NCI-H1436 treated with DMSO at 0.1 percent for 48 hours (cell line): ENCODE results near the gene SEMA3A.
"Not testable (repeated sequence)": the region's sequence is repeated elsewhere in the genome, so short reads cannot be mapped to it uniquely, and the experiment has no call there.

Experiments
- DNase-seq: peaks from one replicate; lab custom pipeline; 2025; lab: John Stamatoyannopoulos, UW

SEMA3A gene

DNA sequence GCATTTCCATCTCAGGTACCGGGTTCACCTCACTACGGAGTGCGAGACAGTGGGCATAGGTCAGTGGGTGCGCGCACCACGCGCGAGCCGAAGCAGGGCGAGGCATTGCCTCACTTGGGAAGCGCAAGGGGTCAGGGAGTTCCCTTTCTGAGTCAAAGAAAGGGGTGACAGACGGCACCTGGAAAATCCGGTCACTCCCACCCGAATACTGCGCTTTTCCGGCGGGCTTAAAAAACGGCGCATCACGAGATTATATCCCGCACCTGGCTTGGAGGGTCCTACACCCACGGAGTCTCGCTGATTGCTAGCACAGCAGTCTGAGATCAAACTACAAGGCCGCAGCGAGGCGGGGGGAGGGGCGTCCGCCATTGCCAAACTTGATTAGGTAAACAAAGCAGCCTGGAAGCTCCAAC lies 132.1 kb downstream of the SEMA3A start:
- DNase-seq = not testable (repeated sequence)

DNA sequence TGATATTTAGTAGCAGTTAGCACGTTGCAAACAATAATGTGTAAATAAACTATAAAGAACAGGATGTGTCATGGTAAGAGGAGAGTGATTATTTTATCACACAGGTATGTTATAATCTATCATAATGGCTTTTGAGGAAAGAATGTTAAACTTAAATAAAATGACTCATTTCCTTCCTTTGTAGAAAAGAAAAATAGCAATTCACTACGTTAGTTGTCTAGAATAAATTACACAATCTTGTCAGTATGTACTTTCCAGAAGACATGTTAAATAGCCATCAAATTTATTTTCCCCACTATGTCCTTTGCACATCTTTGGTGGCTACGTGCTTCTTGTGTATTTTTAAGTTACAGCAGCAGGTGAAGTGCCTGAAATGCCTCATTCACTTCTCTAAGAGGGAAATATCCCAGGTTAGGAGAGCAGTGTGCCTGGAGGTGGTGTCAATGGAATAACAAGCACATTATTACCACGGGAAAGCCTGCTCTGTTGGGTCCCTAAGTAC lies 133.8 kb downstream of the SEMA3A start:
- no peak for DNase-seq

DNA sequence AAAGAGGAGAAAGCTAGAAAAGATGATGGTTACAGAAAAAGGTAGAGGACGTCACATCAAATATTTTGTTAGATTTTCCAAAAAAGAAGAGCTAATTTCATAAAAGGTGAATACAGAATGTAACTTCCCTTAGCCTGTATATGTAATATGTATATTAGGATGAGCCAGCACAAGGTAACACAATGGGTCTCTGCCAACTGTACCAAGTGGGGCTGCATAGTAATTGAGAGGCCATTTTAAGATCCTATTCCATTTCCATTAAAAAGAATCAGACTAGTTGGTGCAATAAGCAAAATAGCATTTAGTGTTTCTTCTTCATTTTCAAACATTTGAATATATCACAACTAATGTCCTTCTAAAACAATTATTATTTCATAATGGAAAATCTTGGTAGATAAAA lies 134.6 kb downstream of the SEMA3A start:
- DNase-seq = no peak

DNA sequence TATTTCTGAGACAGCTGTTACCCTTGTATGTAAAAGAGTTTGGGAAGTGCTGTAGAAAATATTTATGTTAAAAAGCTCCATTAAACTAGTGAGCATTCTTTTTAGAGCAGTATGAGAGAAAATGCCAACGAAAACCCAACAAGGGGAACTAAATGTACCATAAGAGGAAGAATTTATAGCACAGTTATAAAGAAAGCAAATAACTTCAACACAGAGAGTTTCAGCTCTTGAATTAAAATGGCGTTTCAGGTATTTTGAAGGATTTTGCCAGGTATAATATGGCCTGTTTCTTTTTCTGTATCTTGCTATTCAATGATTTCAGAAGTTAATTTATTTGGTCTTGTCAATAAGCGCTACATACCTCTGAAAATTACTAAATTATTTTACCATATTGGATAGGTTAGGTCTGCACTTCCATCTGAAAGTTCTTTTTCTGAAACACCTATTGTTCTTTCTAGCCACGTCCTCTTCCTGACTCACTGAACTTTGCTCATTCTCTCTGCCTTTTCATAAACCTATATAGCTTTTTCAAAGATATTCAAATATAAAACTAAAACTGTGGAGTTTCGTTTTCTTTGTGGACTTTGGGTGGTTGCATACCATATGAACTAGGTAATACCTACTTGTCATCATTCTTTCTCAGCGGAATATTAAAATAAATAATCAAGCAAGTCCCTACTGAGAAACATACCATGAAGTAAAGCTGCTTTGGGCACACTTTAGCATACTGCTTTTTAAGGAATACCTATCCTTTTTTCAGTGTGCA lies 136.1 kb downstream of the SEMA3A start:
- no peak for DNase-seq

DNA sequence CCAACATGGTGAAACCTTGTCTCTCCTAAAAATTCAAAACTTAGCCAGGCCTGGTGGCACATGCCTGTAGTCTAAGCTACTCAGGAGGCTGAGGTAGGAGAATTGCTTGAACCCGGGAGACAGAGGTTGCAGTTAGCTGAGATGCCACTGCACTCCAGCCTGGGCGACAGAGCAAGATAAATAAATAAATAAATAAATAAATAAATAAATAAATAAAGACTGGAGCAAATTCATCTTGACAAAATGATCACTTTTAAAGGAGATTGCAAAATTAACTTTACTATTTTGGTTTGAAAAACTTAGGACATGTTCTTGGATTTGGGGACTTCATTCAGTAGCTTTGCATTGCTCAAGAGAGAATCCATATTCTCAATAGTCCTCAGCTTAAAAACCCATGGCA lies 137.0 kb downstream of the SEMA3A start:
- no peak for DNase-seq

DNA sequence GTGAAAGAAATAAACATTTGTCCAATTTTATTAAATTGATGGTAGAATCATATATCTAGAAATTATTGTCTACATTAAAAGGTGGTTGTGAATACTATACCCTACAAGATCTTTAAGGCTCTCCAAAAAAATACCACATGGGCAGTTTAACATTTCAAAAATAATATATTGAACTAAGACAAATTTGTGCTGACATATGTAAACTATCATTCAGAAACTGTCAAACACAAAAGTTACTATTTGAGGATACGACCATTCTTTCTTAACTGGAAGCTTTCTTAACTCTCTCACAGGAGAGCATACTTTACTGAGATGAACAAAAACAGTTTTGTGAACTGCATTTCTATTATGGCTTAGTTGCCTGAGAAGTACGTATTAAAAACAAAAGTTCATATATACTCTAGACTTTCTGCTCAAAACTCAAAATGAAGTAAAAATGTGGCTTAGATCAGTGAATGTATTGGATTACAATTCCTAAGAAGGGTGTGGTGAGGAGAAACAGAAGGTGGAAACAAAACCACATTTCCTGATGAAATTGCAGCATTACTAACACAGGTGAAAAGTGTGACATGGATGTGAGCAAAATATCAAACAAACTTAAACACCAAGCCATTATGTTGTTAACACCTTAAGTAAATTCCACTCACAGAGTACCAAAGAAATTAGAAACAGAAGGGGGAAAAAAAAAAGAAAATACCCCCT lies 138.5 kb downstream of the SEMA3A start:
- DNase-seq = no peak

DNA sequence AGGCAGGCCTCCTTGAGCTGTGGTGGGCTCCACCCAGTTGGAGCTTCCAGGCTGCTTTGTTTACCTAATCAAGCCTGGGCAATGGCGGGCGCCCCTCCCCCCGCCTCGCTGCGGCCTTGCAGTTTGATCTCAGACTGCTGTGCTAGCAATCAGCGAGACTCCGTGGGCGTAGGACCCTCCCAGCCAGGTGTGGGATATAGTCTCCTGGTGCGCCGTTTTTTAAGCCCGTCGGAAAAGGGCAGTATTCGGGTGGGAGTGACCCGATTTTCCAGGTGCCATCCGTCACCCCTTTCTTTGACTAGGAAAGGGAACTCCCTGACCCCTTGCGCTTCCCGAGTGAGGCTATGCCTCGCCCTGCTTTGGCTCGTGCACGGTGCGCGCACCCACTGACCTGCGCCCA lies 139.4 kb downstream of the SEMA3A start:
- DNase-seq = not testable (repeated sequence)

DNA sequence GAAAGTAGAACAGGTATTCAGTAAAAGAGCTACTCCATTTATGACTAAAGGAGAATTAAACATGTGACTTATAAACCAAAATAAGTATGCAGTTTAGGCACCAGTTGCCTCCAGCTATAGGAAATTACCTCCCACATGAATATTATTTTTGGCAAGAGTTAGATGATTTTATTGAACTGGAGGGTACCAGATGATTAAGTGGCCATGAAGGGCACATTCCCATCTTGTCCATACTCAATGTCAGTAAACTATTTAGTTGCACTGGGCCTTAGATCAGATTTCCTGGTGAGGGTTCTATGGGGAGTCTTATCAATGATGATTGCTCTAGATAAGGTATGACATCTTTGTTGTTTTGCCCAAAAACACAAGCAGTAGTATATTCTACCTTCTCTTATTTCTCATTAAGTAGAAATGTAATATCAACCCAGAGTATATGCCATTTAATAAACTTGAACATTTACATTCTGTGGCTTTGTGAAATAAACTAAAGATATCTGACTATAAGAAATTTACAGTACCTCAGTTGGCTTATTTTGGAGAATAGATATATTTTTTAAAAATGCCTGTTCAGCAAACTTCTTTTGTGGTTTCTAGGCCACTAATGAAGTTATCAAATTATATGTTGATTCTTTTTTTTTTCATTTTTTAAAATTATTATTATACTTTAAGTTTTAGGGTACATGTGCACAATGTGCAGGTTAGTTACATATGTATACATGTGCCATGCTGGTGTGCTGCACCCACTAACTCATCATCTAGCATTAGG lies 145.3 kb downstream of the SEMA3A start:
- DNase-seq = no peak

DNA sequence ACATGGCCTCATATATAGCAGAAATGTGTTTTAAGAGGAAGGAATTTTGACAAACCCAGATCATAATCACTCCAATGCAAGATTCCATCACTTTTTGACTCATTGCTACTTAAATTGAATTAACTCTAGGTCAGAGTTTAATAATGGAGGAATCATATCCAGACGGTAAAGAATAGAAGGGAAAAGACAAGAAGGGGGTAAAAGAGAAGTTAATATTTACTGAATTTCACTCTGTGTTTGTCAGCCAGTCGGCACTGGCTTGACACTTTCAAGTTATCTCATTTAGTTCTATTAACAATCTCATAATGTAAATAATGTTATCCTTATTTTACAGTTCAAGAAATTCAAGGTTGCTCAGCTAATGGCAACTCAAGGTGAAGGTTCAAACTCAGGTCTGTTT lies 147.5 kb downstream of the SEMA3A start:
- no peak for DNase-seq

DNA sequence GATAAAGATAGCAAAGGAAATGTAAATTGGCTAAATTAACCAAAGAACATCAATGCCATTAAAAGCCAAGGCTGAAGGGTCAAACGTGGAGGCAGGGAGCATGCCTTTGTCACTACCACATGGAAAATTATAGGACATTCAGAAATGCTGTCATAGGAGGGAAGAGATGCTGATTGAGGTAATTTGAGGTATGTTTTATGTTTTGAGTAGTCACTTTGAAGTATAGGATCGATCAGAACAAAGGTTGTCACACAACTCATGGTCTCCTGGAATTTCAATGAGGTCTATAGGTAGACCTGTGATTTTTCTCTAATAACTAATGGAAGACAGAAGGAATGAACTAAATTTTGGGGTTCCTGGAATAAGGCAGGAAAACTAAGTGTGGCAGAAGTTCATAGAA lies 149.8 kb downstream of the SEMA3A start:
- DNase-seq = no peak

DNA sequence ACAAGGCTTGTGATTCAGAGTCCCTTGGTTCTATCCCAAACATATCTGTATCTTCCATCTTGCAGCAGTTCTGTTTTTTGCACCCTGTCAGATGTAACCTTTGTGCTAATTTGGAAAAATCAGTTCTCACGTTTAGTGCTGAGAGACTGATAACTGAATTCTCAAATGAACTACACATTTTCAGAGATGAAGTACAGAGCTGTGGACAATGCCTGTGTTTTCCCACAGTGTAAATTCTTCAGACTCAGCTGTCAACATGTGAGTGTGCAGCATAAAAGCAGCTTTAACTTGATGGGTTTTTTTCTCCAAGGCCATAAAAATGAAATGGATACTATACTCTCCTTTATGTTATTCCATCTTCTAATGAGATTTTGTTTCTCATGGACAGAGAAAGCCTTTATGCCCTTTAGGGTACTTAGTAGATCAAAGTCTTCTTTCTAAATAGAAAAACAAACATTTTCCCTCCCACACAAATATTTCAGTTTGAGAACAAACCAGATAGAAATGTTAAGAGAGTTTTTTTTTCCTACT lies 150.9 kb downstream of the SEMA3A start:
- no peak for DNase-seq

DNA sequence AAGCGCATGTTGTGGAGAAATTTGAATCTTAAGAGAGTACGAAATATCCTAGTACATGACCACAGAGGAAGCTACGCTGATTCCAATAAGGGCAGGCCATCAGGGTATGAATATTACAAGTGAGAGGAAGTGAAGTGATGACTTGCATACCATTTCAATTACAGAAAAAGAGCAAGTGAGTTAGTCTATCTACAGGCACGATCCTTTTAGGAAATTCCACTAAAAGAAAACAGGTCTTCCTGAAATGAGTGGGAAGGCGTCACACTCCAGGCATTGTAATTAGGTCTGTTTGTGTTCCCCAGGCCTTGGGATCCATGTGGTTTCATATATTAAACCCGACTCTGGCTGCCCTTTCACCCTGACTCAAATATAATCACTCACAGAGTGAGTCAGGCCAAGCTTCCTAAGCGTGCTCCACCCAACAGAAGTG lies 152.5 kb downstream of the SEMA3A start:
- no peak for DNase-seq

DNA sequence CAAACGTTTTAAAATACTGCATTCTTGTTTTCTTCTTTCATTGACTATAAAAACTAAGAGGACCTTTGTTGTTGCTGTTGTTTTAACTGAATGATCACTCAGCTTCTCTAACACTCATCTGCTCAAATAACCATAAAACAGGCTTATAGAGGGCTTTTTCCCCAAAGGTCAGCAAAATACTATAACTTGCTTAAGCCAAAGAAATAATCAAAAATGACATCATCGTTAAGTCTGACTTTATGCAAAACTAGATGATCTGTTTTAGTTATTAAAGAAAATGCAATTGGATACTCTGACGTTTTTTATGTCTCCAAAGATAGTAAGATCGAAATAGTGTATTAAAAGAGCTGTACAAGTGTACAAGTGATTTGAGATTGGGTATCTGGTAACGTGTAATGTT lies 152.9 kb downstream of the SEMA3A start:
- DNase-seq = no peak

DNA sequence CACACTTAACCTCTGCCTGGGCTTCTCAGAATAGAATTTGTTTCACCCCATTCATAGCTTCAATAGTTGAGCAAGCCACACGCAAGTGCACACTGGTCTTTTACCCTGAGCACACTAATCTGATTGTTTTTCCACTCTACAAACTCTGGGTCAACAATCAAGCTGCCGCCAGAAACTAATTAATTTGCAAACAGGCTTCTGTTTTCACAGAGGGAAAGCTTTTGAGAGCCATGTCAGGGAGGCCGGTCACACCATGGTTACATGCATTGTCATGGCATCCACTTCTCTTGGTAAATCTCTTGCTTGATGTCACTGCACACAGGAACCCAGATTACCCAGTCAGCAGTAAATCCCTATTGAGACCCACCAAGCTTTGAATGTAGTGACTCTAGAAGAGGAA lies 154.2 kb downstream of the SEMA3A start:
- no peak for DNase-seq

DNA sequence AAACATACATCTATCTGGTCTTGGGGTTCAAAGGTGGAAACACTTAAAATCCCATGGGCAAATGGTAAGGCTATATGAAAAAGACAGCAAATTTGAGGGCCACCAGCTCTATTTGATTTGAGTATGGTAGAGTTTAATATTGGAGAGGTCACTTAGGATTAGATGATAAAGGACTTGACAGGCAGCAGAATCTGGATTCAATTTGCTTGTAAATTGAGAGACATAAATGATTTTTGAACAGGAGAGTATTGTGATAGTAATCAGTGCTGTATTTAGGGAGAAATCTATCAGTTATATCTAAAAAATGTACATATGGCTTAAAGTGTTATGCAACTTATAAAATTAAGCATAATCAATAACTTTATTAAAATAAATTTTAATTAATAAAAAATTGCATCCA lies 155.2 kb downstream of the SEMA3A start:
- no peak for DNase-seq

DNA sequence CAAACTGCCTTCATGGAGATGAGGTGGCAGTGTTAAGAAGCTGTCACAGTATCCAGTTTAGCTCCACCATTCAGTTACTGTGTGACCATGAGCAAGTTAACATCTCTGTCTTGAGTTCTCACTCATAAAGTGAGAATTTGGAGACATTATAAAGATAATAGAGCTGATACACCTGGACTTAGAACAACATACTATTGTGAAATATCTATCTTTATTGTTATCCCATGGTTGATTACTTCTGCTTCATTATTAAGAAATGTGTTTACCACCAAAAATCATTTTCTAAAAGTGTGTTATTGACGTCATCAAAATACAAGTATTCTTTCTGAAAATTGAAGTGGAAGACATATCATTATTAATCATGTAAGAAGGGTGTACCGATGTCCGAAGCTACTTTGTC lies 166.9 kb downstream of the SEMA3A start:
- DNase-seq = no peak

DNA sequence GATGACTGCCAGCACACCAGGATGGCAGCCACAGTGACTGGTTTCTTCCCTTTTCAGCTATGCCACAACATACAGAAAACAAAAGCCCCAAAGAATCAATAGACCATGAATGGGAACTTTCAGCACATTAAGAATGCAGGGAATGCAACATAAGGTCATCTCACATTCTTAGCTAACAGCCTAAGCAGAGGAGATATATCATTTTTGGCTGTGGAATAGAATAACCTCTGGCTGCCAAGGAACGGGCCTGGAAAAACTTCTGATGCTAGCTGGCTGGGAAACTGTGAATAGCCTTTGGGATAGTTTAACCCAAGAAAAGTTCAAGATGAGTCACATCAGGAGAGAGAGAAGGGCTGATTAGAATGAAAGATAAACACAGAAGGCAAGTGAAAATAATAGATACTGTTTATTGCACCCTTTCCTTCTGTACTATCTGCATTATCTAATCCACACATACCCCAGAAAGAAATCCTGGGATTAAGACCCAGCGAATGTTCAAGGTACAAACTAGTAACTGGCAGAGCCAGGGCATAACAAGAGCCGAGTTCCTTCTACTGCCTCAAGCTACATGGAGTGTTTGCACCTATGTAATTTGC lies 169.2 kb downstream of the SEMA3A start:
- DNase-seq = no peak

DNA sequence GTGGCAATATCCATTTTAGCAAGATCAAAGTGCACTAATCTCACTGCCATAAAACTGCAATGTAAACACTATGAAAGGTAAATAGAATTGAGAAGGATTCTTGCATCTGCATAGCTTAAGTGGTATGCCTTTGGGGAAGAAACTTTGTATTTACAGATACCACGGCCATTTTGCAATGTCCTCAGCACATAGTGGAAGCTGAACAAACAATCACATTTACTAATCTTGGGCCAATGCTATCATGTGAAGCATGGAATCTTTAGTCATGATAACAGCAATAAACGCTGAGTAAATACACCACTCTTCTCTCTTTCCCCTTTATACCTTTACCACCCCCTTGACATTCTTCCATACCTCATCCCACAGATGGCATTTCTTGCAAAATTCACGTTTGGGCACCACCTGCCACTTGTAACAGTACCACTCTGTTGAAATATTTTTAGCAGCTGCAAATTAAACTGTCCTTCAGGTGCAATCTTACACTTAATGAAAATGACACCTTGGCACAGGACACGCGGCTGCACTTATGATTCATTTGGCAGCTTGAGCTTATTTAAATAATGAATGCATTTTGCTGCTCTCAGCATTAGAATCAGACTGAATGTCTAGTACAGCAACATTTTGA lies 171.8 kb downstream of the SEMA3A start:
- no peak for DNase-seq

DNA sequence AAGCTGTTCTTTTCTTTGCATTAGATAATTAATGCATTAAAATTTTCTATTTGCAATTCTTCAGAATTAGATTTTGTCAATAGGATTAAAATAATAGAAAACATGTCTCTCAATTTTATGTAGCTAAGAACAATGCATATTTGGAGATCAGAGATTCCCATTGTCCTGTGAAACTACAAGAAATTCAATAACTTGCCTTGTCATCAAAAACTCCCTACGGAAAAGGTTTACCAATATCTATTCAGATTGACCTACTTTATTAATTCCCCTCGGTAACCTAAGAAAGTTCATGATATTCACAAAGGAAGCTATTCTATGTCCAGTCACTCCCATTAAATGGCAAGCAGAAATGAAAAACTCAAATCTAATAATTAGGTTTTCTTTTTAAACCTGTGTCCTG lies 172.6 kb downstream of the SEMA3A start:
- no peak for DNase-seq

DNA sequence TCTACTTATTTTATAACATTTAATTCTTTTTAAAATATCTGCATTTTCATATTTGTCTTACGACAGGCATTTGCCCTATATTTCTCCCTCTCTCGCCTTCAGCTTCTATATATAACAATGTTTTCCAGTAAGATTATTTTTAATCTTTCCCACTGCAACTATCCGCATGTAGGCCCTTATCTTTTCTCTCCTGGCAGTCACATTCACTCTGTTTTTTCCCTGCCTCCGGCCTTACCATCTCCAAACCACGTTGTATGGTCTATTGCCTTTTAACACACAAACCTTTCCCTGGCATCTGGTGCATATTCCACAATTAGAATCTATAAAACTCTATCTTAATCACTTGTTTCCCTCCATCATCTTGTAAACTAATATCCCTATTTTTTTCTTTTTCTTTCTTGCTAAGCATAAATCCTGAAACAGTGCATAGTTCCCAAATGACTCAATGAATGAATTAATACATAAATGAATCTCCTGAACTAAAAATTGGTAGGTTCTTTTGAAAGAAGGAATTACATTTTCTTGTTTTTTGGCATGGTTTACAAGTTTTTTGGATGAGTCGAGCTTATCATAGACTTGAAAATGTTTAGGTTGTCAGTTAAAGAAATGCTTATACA lies 173.2 kb downstream of the SEMA3A start:
- no peak for DNase-seq

DNA sequence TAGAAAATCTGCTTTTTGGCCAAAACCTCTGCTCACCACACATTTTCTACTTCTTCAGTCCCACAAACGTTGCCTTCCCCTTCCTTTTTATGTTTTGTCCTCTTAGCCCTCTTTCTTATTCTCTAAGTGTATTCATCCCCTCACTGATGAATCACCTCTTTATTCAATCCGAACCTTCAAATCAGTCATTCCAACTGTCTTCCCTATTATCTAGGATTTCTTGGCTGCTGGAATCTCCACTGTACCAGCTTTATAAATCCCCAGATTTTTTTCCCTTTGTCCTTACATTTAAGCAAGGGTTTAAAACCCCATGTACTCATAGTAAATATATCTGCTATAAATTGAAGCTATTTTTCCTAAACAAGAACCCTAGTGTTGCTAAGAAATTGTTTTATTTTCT lies 176.9 kb downstream of the SEMA3A start:
- no peak for DNase-seq
